ENCODE data around the gene MRS2.
"Not testable (repeated sequence)": the region's sequence is repeated elsewhere in the genome, so short reads cannot be mapped to it uniquely, and the experiment has no call there.

The MRS2 gene

GRCh38 chr6:24410622-24411021 is 7.9 kb downstream of the MRS2 start:
- H3K27me3 ChIP-seq (ENCODE audit: insufficient read depth, poor library complexity, severe bottlenecking) = no peaks in the 10 kb centered on the region
- no peak for DNase-seq (ENCODE audit: low read depth in 1 of 2, low spot score in 1 of 2)
- H3K27ac ChIP-seq (replicated peaks) = no peak overlapping the region
- TF ChIP-seq REST (IDR thresholded peaks at IDR 0.05; ENCODE audit: insufficient replicate concordance, low read depth) (no peak), POLR2AphosphoS5 (IDR thresholded peaks at IDR 0.05; ENCODE audit: low read depth) (no peak), SPI1 (IDR thresholded peaks at IDR 0.05; ENCODE audit: borderline replicate concordance, low read depth) (no peak), CTCF (IDR thresholded peaks at IDR 0.05; ENCODE audit: insufficient read depth, low read length) (no peak), GABPA (IDR thresholded peaks at IDR 0.05; ENCODE audit: low read depth) (no peak)
- no peak overlapping the region for H3K4me3 ChIP-seq (replicated peaks; ENCODE audit: insufficient read depth, low read length)

- H3K4me3 ChIP-seq (replicated peaks; ENCODE audit: insufficient read depth, low read length) = no peak overlapping the region
- no peaks in the 10 kb centered on the region for H3K27me3 ChIP-seq (ENCODE audit: insufficient read depth, poor library complexity, severe bottlenecking)
- no peak overlapping the region for H3K27ac ChIP-seq (replicated peaks)
- DNase-seq (ENCODE audit: low read depth in 1 of 2, low spot score in 1 of 2) = no peak
- TF ChIP-seq CTCF (IDR thresholded peaks at IDR 0.05; ENCODE audit: insufficient read depth, low read length) (no peak), GABPA (IDR thresholded peaks at IDR 0.05; ENCODE audit: low read depth) (no peak), SPI1 (IDR thresholded peaks at IDR 0.05; ENCODE audit: borderline replicate concordance, low read depth) (no peak), POLR2AphosphoS5 (IDR thresholded peaks at IDR 0.05; ENCODE audit: low read depth) (no peak), REST (IDR thresholded peaks at IDR 0.05; ENCODE audit: insufficient replicate concordance, low read depth) (no peak)
Observed at GRCh38 chr6:24412294-24412693, 9.6 kb downstream of the MRS2 start.

GRCh38 chr6:24414531-24414930 is 11.8 kb downstream of the MRS2 start:
- not testable (repeated sequence) for H3K4me3 ChIP-seq (replicated peaks; ENCODE audit: insufficient read depth, low read length); DNase-seq (ENCODE audit: low read depth in 1 of 2, low spot score in 1 of 2); H3K27ac ChIP-seq (replicated peaks); H3K27me3 ChIP-seq (ENCODE audit: insufficient read depth, poor library complexity, severe bottlenecking)

GRCh38 chr6:24415753-24416152 is 13.0 kb downstream of the MRS2 start:
- TF ChIP-seq REST (IDR thresholded peaks at IDR 0.05; ENCODE audit: insufficient replicate concordance, low read depth) = no peak
- TF ChIP-seq POLR2AphosphoS5 (IDR thresholded peaks at IDR 0.05; ENCODE audit: low read depth) = no peak
- TF ChIP-seq SPI1 (IDR thresholded peaks at IDR 0.05; ENCODE audit: borderline replicate concordance, low read depth) = no peak
- TF ChIP-seq CTCF (IDR thresholded peaks at IDR 0.05; ENCODE audit: insufficient read depth, low read length) = no peak
- TF ChIP-seq GABPA (IDR thresholded peaks at IDR 0.05; ENCODE audit: low read depth) = no peak
- Histone ChIP-seq H3K27ac (replicated peaks) (no peak overlapping the region), H3K27me3 (ENCODE audit: insufficient read depth, poor library complexity, severe bottlenecking) (no peaks in the 10 kb centered on the region), H3K4me3 (replicated peaks; ENCODE audit: insufficient read depth, low read length) (no peak overlapping the region)
- no peak for DNase-seq (ENCODE audit: low read depth in 1 of 2, low spot score in 1 of 2)
